ENCODE measurements around the gene TDO2.

TDO2 gene

DNA sequence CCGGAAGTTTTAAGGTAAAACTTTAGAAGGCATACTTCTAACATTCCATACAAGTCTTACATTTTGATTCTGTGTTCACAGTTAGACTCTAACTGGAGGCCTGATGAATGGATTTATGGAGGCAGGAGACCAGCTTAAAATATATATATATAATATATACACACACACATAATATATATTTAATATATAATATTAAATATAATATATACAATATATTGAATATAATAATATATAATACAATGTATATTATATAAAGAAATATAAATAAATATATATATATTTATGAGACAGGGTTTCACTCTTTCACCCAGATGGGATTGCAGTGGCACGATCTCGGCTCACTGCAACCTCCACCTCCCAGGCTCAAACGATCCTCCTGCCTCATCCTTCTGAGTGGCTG lies 58.1 kb downstream of the TDO2 start:
- TF ChIP-seq POLR2AphosphoS5 (IDR thresholded peaks at IDR 0.05; ENCODE audit: low read depth, low read length): no peak
- TF ChIP-seq PAX5 (IDR thresholded peaks at IDR 0.05; ENCODE audit: insufficient read depth, low read length, severe bottlenecking): no peak
- TF ChIP-seq POU2F2 (IDR thresholded peaks at IDR 0.05; ENCODE audit: low read depth, low read length): no peak
- TF ChIP-seq TAF1 (IDR thresholded peaks at IDR 0.05; ENCODE audit: low read depth, low read length): no peak
- no peak for TF ChIP-seq POLR2A (IDR thresholded peaks at IDR 0.05; ENCODE audit: low read depth, low read length)
- no peak for TF ChIP-seq SPI1 (IDR thresholded peaks at IDR 0.05; ENCODE audit: low read depth, low read length)
- no peak for DNase-seq (ENCODE audit: insufficient read length, low spot score)
- FAIRE-seq: no peak

- FAIRE-seq: no peak
- TF ChIP-seq POLR2A (IDR thresholded peaks at IDR 0.05; ENCODE audit: low read depth, low read length): no peak
- no peak for TF ChIP-seq SPI1 (IDR thresholded peaks at IDR 0.05; ENCODE audit: low read depth, low read length)
- no peak for TF ChIP-seq POLR2AphosphoS5 (IDR thresholded peaks at IDR 0.05; ENCODE audit: low read depth, low read length)
- TF ChIP-seq POU2F2 (IDR thresholded peaks at IDR 0.05; ENCODE audit: low read depth, low read length): no peak
- TF ChIP-seq PAX5 (IDR thresholded peaks at IDR 0.05; ENCODE audit: insufficient read depth, low read length, severe bottlenecking): no peak
- no peak for TF ChIP-seq TAF1 (IDR thresholded peaks at IDR 0.05; ENCODE audit: low read depth, low read length)
- DNase-seq (ENCODE audit: insufficient read length, low spot score): no peak
Measured at GRCh38 chr4:155962767-155963166, 59.3 kb downstream of the TDO2 start.

DNA sequence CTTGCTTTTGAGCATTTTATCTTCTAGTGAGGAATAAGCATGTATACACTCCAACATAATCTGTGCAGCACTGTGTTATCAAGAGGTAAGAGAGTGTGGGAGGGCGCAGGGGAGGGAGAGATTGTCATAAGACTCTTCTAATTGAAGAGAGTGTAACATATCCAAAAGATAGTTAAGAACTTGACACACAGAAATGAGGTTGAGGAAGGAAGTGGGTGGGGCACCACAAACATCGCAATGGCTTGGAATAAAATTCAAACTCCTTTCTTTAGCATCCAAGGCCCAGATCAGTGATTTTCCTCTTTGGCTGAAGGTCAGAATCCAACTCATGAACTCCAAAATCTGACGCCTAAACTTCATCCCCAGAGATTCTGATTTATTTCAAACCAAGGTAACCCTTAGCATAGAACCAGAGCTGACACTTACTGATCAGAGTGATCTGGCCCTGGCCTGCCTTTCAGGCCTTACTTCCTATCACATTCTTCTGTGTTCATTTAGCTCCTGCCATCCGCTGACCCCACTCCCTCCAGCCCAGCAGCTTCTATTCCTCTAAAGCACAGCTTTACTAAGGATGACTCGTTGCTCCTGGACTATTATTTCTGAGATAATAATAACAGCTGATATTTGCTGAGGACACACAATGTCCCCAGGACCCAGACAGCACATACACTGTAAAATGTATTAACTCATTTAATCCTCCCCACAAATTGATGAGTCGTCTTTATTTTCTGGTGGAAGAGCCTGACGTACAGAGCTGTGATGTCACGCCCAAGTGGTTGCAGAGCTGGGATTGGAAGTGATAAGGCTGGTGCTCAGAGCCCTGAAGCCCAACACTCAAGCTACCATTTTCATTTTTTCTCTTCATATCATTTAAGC lies 60.8 kb downstream of the TDO2 start:
- DNase-seq (ENCODE audit: insufficient read length, low spot score) (no peak), FAIRE-seq (no peak)
- TF ChIP-seq POLR2AphosphoS5 (IDR thresholded peaks at IDR 0.05; ENCODE audit: low read depth, low read length) (no peak), PAX5 (IDR thresholded peaks at IDR 0.05; ENCODE audit: insufficient read depth, low read length, severe bottlenecking) (no peak), SPI1 (IDR thresholded peaks at IDR 0.05; ENCODE audit: low read depth, low read length) (no peak), POLR2A (IDR thresholded peaks at IDR 0.05; ENCODE audit: low read depth, low read length) (no peak), POU2F2 (IDR thresholded peaks at IDR 0.05; ENCODE audit: low read depth, low read length) (no peak), TAF1 (IDR thresholded peaks at IDR 0.05; ENCODE audit: low read depth, low read length) (no peak)

DNA sequence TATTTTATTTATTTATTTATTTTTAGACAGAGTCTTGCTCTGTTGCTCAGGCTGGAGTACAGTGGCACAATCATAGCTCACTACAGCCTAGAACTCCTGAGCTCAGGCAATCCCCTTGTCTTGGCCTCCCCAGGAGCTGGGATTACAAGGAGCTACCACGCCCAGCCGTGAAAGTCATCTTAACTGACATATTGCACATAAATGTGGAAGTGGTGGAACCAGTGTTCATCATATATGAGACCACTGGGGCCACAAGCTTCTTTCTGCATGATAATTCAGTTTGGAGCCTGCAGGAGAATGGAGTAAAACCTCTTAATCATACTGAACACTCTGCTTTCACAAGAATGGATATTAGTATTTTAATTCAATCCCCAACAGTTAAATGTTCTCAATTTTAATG lies 62.7 kb downstream of the TDO2 start:
- DNase-seq (ENCODE audit: insufficient read length, low spot score) (no peak), FAIRE-seq (no peak)
- no peak for TF ChIP-seq POLR2A (IDR thresholded peaks at IDR 0.05; ENCODE audit: low read depth, low read length)
- TF ChIP-seq SPI1 (IDR thresholded peaks at IDR 0.05; ENCODE audit: low read depth, low read length): no peak
- TF ChIP-seq POU2F2 (IDR thresholded peaks at IDR 0.05; ENCODE audit: low read depth, low read length): no peak
- no peak for TF ChIP-seq POLR2AphosphoS5 (IDR thresholded peaks at IDR 0.05; ENCODE audit: low read depth, low read length)
- TF ChIP-seq TAF1 (IDR thresholded peaks at IDR 0.05; ENCODE audit: low read depth, low read length): no peak
- TF ChIP-seq PAX5 (IDR thresholded peaks at IDR 0.05; ENCODE audit: insufficient read depth, low read length, severe bottlenecking): no peak

DNA sequence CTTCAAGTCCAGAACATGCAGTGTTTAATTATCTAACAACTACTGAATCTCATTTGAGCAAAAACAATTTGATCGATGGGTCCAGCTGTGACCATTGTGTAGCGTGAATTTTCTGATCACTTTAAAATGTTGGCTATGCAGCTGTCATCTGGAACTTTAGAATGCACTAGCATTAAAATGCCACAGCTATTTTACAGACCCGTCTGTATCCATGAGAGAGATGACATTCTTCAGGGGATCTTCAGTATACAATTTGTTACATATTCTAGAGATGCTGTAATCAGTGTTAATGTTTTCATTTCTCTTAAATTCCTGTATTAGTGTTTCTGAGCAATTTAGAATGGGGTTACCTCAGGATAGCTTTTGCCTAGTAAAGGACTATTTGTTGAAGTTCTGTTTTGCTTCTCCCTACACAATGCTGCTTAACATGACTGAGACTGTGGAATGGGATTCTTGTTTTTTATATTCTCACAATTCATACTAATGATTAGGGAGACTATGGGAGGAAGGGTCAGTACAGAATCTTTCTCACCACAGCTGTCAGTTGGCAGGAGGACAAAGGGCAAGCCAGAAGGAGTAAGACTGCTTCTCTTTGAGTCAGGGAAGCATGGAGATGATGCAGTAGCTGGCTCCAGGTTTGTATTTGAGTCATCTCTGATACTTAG lies 63.4 kb downstream of the TDO2 start:
- no peak for DNase-seq (ENCODE audit: insufficient read length, low spot score)
- TF ChIP-seq TAF1 (IDR thresholded peaks at IDR 0.05; ENCODE audit: low read depth, low read length) (no peak), POU2F2 (IDR thresholded peaks at IDR 0.05; ENCODE audit: low read depth, low read length) (no peak), POLR2AphosphoS5 (IDR thresholded peaks at IDR 0.05; ENCODE audit: low read depth, low read length) (no peak), PAX5 (IDR thresholded peaks at IDR 0.05; ENCODE audit: insufficient read depth, low read length, severe bottlenecking) (no peak), POLR2A (IDR thresholded peaks at IDR 0.05; ENCODE audit: low read depth, low read length) (no peak), SPI1 (IDR thresholded peaks at IDR 0.05; ENCODE audit: low read depth, low read length) (no peak)
- FAIRE-seq: no peak
